HT-29 (cell line): ENCODE results near the gene DAB2. TPM values are rescaled to one million over a fixed set of nuclear protein-coding genes. Genes with fewer than 3 reads are reported as not detected.

Experiments used
- DNase-seq: peaks from one replicate; pipeline ENCODE4 v3.0.0-alpha.2; 2015; ENCODE audit warnings: low spot score
- total RNA-seq: library from RNA; depleted of rRNA; stranded (reverse); fragments of >200 nt; shearing (Covaris generic); gene quantifications from 2 replicates; pipeline ENCODE4 v1.2.3, GENCODE V29; 2014

Gene DAB2
- total RNA-seq, 1 experiment from 2014 or later: 2.3 TPM

- peak; percentile 16 for DNase-seq
These were observed 23.8 kb upstream of the DAB2 start for GRCh38 chr5:39448506-39449128.

GRCh38 chr5:39447968-39448367, 23.2 kb upstream of the DAB2 start:
- DNase-seq: peak; percentile 67

GRCh38 chr5:39447059-39447458, 22.3 kb upstream of the DAB2 start:
- no peak for DNase-seq

GRCh38 chr5:39446231-39446630, 21.5 kb upstream of the DAB2 start:
- no peak for DNase-seq

GRCh38 chr5:39443911-39444310, 19.1 kb upstream of the DAB2 start:
- DNase-seq: no peak

- no peak for DNase-seq
These were observed 18.2 kb upstream of the DAB2 start for GRCh38 chr5:39442991-39443390.

- DNase-seq: no peak
These were observed 17.1 kb upstream of the DAB2 start for GRCh38 chr5:39441838-39442237.

GRCh38 chr5:39440958-39441624, 16.3 kb upstream of the DAB2 start:
- DNase-seq: no peak

- DNase-seq: no peak
These were observed 15.6 kb upstream of the DAB2 start for GRCh38 chr5:39440192-39440957.

- DNase-seq: no peak
These were observed 14.9 kb upstream of the DAB2 start for GRCh38 chr5:39439582-39440162.

- peak; percentile 56 for DNase-seq
These were observed 12.7 kb upstream of the DAB2 start for GRCh38 chr5:39437467-39437866.

GRCh38 chr5:39433848-39434247, 9.1 kb upstream of the DAB2 start:
- DNase-seq: no peak

GRCh38 chr5:39432696-39433530, 8.1 kb upstream of the DAB2 start:
- DNase-seq: peak; percentile 33

- no peak for DNase-seq
These were observed 5.7 kb upstream of the DAB2 start for GRCh38 chr5:39430461-39430860.

- DNase-seq: no peak
These were observed 3.9 kb upstream of the DAB2 start for GRCh38 chr5:39428640-39429039.

GRCh38 chr5:39427633-39428032, 2.9 kb upstream of the DAB2 start:
- DNase-seq: no peak

- DNase-seq: no peak
These were observed 2.4 kb upstream of the DAB2 start for GRCh38 chr5:39427229-39427628.

GRCh38 chr5:39426746-39427105, 1.9 kb upstream of the DAB2 start:
- no peak for DNase-seq

GRCh38 chr5:39426051-39426745, 1.4 kb upstream of the DAB2 start:
- no peak for DNase-seq

GRCh38 chr5:39423331-39423751, 1.4 kb downstream of the DAB2 start:
- no peak for DNase-seq

GRCh38 chr5:39422728-39423285, 2.0 kb downstream of the DAB2 start:
- DNase-seq: no peak
